GM19395 (cell line): Measurements from ENCODE around the gene ZNF790.

ENCODE experiments used
- ATAC-seq: cut with Tn5 transposase; IDR thresholded peaks from one replicate; pipeline ENCODE4 v1.9.1; 2021; ENCODE audit warnings: mild to moderate bottlenecking, moderate library complexity; ENCODE audit not compliant: unreplicated experiment

ZNF790 gene

GRCh38 chr19:36772311-36773222, 65.6 kb downstream of the ZNF790 start, which contains the start of gene ZNF850:
Gene ZNF850 (minus strand): TSS chr19:36772807. CDS start chr19:36762606, 10,201 bp downstream.
- ATAC-seq = peak; percentile 95

GRCh38 chr19:36771261-36772231, 66.6 kb downstream of the ZNF790 start:
- no peak for ATAC-seq
